ENCODE data around the gene MIPEP.
"Not testable (repeated sequence)": the region's sequence is repeated elsewhere in the genome, so short reads cannot be mapped to it uniquely, and the experiment has no call there.

MIPEP gene

GRCh38 chr13:23770428-23770827, 118.8 kb downstream of the MIPEP start:
- H3K4me3 ChIP-seq (ENCODE audit: low read depth in 1 of 2, low read length in 2 of 2) = no peak overlapping the region

GRCh38 chr13:23769401-23769800, 119.8 kb downstream of the MIPEP start:
- Histone ChIP-seq H3K27ac (ENCODE audit: low read length) (no peak overlapping the region), H3K27me3 (ENCODE audit: low read depth, low read length) (no peaks in the 10 kb centered on the region), H3K4me1 (ENCODE audit: control insufficient read depth in 1 of 2, insufficient read depth in 2 of 2, low read length in 2 of 2) (no peaks in the 10 kb centered on the region), H3K36me3 (ENCODE audit: control insufficient read depth in 1 of 2, insufficient read depth in 2 of 2, low read length in 2 of 2) (no peaks in the 10 kb centered on the region), H3K4me3 (ENCODE audit: low read depth in 1 of 2, low read length in 2 of 2) (no peak overlapping the region), H3K9me3 (ENCODE audit: control insufficient read depth in 1 of 2, low read length in 2 of 2) (no peaks in the 10 kb centered on the region)

More at GRCh38 chr13:23770428-23770827, 118.8 kb downstream of the MIPEP start:
- Histone ChIP-seq H3K36me3 (ENCODE audit: control insufficient read depth in 1 of 2, insufficient read depth in 2 of 2, low read length in 2 of 2) (no peaks in the 10 kb centered on the region), H3K27ac (ENCODE audit: low read length) (no peak overlapping the region), H3K27me3 (ENCODE audit: low read depth, low read length) (no peaks in the 10 kb centered on the region), H3K9me3 (ENCODE audit: control insufficient read depth in 1 of 2, low read length in 2 of 2) (no peaks in the 10 kb centered on the region), H3K4me1 (ENCODE audit: control insufficient read depth in 1 of 2, insufficient read depth in 2 of 2, low read length in 2 of 2) (no peaks in the 10 kb centered on the region)

GRCh38 chr13:23767838-23768237, 121.4 kb downstream of the MIPEP start:
- no peaks in the 10 kb centered on the region for H3K27me3 ChIP-seq (ENCODE audit: low read depth, low read length)
- H3K4me1 ChIP-seq (ENCODE audit: control insufficient read depth in 1 of 2, insufficient read depth in 2 of 2, low read length in 2 of 2) = no peaks in the 10 kb centered on the region
- no peak overlapping the region for H3K27ac ChIP-seq (ENCODE audit: low read length)
- no peak overlapping the region for H3K4me3 ChIP-seq (ENCODE audit: low read depth in 1 of 2, low read length in 2 of 2)
- H3K36me3 ChIP-seq (ENCODE audit: control insufficient read depth in 1 of 2, insufficient read depth in 2 of 2, low read length in 2 of 2) = no peaks in the 10 kb centered on the region
- no peaks in the 10 kb centered on the region for H3K9me3 ChIP-seq (ENCODE audit: control insufficient read depth in 1 of 2, low read length in 2 of 2)

GRCh38 chr13:23766939-23767338, 122.3 kb downstream of the MIPEP start:
- no peaks in the 10 kb centered on the region for H3K9me3 ChIP-seq (ENCODE audit: control insufficient read depth in 1 of 2, low read length in 2 of 2)
- no peak overlapping the region for H3K27ac ChIP-seq (ENCODE audit: low read length)
- H3K36me3 ChIP-seq (ENCODE audit: control insufficient read depth in 1 of 2, insufficient read depth in 2 of 2, low read length in 2 of 2) = no peaks in the 10 kb centered on the region
- H3K4me3 ChIP-seq (ENCODE audit: low read depth in 1 of 2, low read length in 2 of 2) = no peak overlapping the region
- no peaks in the 10 kb centered on the region for H3K4me1 ChIP-seq (ENCODE audit: control insufficient read depth in 1 of 2, insufficient read depth in 2 of 2, low read length in 2 of 2)
- H3K27me3 ChIP-seq (ENCODE audit: low read depth, low read length) = no peaks in the 10 kb centered on the region

- H3K4me3 ChIP-seq (ENCODE audit: low read depth in 1 of 2, low read length in 2 of 2) = no peak overlapping the region
- H3K36me3 ChIP-seq (ENCODE audit: control insufficient read depth in 1 of 2, insufficient read depth in 2 of 2, low read length in 2 of 2) = no peaks in the 10 kb centered on the region
- H3K9me3 ChIP-seq (ENCODE audit: control insufficient read depth in 1 of 2, low read length in 2 of 2) = no peaks in the 10 kb centered on the region
- no peaks in the 10 kb centered on the region for H3K27me3 ChIP-seq (ENCODE audit: low read depth, low read length)
- H3K27ac ChIP-seq (ENCODE audit: low read length) = no peak overlapping the region
- no peaks in the 10 kb centered on the region for H3K4me1 ChIP-seq (ENCODE audit: control insufficient read depth in 1 of 2, insufficient read depth in 2 of 2, low read length in 2 of 2)
Measured at GRCh38 chr13:23766283-23766682, 122.9 kb downstream of the MIPEP start.

- no peaks in the 10 kb centered on the region for H3K27me3 ChIP-seq (ENCODE audit: low read depth, low read length)
- no peaks in the 10 kb centered on the region for H3K36me3 ChIP-seq (ENCODE audit: control insufficient read depth in 1 of 2, insufficient read depth in 2 of 2, low read length in 2 of 2)
- no peak overlapping the region for H3K27ac ChIP-seq (ENCODE audit: low read length)
- H3K4me3 ChIP-seq (ENCODE audit: low read depth in 1 of 2, low read length in 2 of 2) = no peak overlapping the region
- no peaks in the 10 kb centered on the region for H3K4me1 ChIP-seq (ENCODE audit: control insufficient read depth in 1 of 2, insufficient read depth in 2 of 2, low read length in 2 of 2)
- H3K9me3 ChIP-seq (ENCODE audit: control insufficient read depth in 1 of 2, low read length in 2 of 2) = no peaks in the 10 kb centered on the region
Measured at GRCh38 chr13:23765531-23765930, 123.7 kb downstream of the MIPEP start.

- Histone ChIP-seq H3K9me3 (ENCODE audit: control insufficient read depth in 1 of 2, low read length in 2 of 2) (no peaks in the 10 kb centered on the region), H3K4me3 (ENCODE audit: low read depth in 1 of 2, low read length in 2 of 2) (no peak overlapping the region), H3K27ac (ENCODE audit: low read length) (no peak overlapping the region), H3K27me3 (ENCODE audit: low read depth, low read length) (no peaks in the 10 kb centered on the region), H3K36me3 (ENCODE audit: control insufficient read depth in 1 of 2, insufficient read depth in 2 of 2, low read length in 2 of 2) (peaks cover 0 to 11% of the 10 kb centered on the region in 2 donors), H3K4me1 (ENCODE audit: control insufficient read depth in 1 of 2, insufficient read depth in 2 of 2, low read length in 2 of 2) (no peaks in the 10 kb centered on the region)
Measured at GRCh38 chr13:23763318-23763717, 125.9 kb downstream of the MIPEP start.

GRCh38 chr13:23761760-23762159, 127.4 kb downstream of the MIPEP start:
- H3K36me3 ChIP-seq (ENCODE audit: control insufficient read depth in 1 of 2, insufficient read depth in 2 of 2, low read length in 2 of 2) = peaks cover 0 to 11% of the 10 kb centered on the region in 2 donors
- not testable (repeated sequence) for H3K4me3 ChIP-seq (ENCODE audit: low read depth in 1 of 2, low read length in 2 of 2); H3K27me3 ChIP-seq (ENCODE audit: low read depth, low read length); H3K9me3 ChIP-seq (ENCODE audit: control insufficient read depth in 1 of 2, low read length in 2 of 2); H3K27ac ChIP-seq (ENCODE audit: low read length); H3K4me1 ChIP-seq (ENCODE audit: control insufficient read depth in 1 of 2, insufficient read depth in 2 of 2, low read length in 2 of 2)

GRCh38 chr13:23760000-23760399, 129.2 kb downstream of the MIPEP start:
- H3K27me3 ChIP-seq (ENCODE audit: low read depth, low read length) = no peaks in the 10 kb centered on the region
- no peaks in the 10 kb centered on the region for H3K9me3 ChIP-seq (ENCODE audit: control insufficient read depth in 1 of 2, low read length in 2 of 2)
- H3K4me1 ChIP-seq (ENCODE audit: control insufficient read depth in 1 of 2, insufficient read depth in 2 of 2, low read length in 2 of 2) = no peaks in the 10 kb centered on the region
- no peak overlapping the region for H3K27ac ChIP-seq (ENCODE audit: low read length)
- H3K4me3 ChIP-seq (ENCODE audit: low read depth in 1 of 2, low read length in 2 of 2) = no peak overlapping the region
- H3K36me3 ChIP-seq (ENCODE audit: control insufficient read depth in 1 of 2, insufficient read depth in 2 of 2, low read length in 2 of 2) = peaks cover 0 to 11% of the 10 kb centered on the region in 2 donors

- Histone ChIP-seq H3K4me1 (ENCODE audit: control insufficient read depth in 1 of 2, insufficient read depth in 2 of 2, low read length in 2 of 2) (peaks cover 0 to 3% of the 10 kb centered on the region in 2 donors), H3K36me3 (ENCODE audit: control insufficient read depth in 1 of 2, insufficient read depth in 2 of 2, low read length in 2 of 2) (peaks cover 0 to 11% of the 10 kb centered on the region in 2 donors), H3K9me3 (ENCODE audit: control insufficient read depth in 1 of 2, low read length in 2 of 2) (no peaks in the 10 kb centered on the region), H3K4me3 (ENCODE audit: low read depth in 1 of 2, low read length in 2 of 2) (no peak overlapping the region), H3K27me3 (ENCODE audit: low read depth, low read length) (no peaks in the 10 kb centered on the region), H3K27ac (ENCODE audit: low read length) (no peak overlapping the region)
Measured at GRCh38 chr13:23758798-23759527, 130.2 kb downstream of the MIPEP start.

GRCh38 chr13:23754997-23755396, 134.2 kb downstream of the MIPEP start:
- no peaks in the 10 kb centered on the region for H3K27me3 ChIP-seq (ENCODE audit: low read depth, low read length)
- no peak overlapping the region for H3K27ac ChIP-seq (ENCODE audit: low read length)
- H3K9me3 ChIP-seq (ENCODE audit: control insufficient read depth in 1 of 2, low read length in 2 of 2) = no peaks in the 10 kb centered on the region
- peaks cover 0 to 12% of the 10 kb centered on the region in 2 donors for H3K36me3 ChIP-seq (ENCODE audit: control insufficient read depth in 1 of 2, insufficient read depth in 2 of 2, low read length in 2 of 2)
- no peak overlapping the region for H3K4me3 ChIP-seq (ENCODE audit: low read depth in 1 of 2, low read length in 2 of 2)
- peaks cover 7 to 10% of the 10 kb centered on the region in 2 donors for H3K4me1 ChIP-seq (ENCODE audit: control insufficient read depth in 1 of 2, insufficient read depth in 2 of 2, low read length in 2 of 2)

- H3K9me3 ChIP-seq (ENCODE audit: control insufficient read depth in 1 of 2, low read length in 2 of 2) = no peaks in the 10 kb centered on the region
- peaks cover 7 to 10% of the 10 kb centered on the region in 2 donors for H3K4me1 ChIP-seq (ENCODE audit: control insufficient read depth in 1 of 2, insufficient read depth in 2 of 2, low read length in 2 of 2)
- no peaks in the 10 kb centered on the region for H3K27me3 ChIP-seq (ENCODE audit: low read depth, low read length)
- no peak overlapping the region for H3K27ac ChIP-seq (ENCODE audit: low read length)
- H3K4me3 ChIP-seq (ENCODE audit: low read depth in 1 of 2, low read length in 2 of 2) = no peak overlapping the region
- peaks cover 0 to 7% of the 10 kb centered on the region in 2 donors for H3K36me3 ChIP-seq (ENCODE audit: control insufficient read depth in 1 of 2, insufficient read depth in 2 of 2, low read length in 2 of 2)
Measured at GRCh38 chr13:23754506-23754905, 134.7 kb downstream of the MIPEP start.

Data from muscle layer of duodenum (tissue), 2 donors.